Inflammatory macrophage treated with lipopolysaccharide for 1 hour (primary cell): Measurements from ENCODE around the gene RTBDN.

Source experiments
- DNase-seq, 2 donors: peaks; one replicate each; pipeline ENCODE4 v3.0.0-alpha.2; 2020 to 2022

RTBDN gene

DNA sequence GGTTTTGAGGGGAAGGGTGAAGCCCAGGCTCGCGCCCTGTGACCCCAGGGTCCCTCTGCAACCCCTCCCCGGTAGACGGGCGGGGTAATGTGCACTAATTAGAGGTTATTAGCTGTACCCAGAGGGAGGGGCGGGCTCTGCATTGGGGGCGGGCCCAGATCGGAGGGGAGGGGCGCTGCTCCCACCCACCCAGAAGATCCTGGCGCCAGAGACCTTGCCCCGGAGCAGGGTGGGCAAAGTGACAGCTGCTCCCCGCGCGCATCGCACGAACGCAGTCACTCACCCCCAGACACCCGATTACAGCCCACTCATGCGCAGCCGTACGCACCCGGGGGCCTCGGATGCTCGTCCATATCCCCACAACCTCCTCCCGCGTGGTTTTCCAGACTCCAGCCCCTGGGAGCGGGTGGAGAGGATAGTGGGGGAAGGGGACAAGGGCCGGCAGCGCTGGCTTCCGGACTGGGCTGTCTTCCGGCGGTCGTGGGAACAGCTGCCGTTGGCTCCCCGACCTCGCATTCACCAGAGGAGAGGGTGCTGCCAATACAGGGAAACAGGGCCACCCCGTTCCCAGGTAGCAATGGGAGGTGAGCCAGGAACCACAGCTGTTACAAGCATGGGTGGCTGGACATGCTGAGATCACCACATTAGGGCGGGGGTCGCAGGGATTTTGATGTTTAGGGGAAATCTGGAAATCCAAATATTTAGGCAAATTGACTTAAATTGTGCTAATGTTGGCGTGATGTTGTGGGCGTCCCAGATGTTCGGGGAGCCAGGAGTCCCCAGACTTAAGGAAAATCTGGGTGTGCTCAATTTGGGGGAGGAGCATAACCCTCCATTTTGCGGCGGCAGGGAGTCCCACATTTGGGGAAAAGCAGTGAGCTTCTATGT is 56.1 kb downstream of the RTBDN start:
- DNase-seq: no peak

DNA sequence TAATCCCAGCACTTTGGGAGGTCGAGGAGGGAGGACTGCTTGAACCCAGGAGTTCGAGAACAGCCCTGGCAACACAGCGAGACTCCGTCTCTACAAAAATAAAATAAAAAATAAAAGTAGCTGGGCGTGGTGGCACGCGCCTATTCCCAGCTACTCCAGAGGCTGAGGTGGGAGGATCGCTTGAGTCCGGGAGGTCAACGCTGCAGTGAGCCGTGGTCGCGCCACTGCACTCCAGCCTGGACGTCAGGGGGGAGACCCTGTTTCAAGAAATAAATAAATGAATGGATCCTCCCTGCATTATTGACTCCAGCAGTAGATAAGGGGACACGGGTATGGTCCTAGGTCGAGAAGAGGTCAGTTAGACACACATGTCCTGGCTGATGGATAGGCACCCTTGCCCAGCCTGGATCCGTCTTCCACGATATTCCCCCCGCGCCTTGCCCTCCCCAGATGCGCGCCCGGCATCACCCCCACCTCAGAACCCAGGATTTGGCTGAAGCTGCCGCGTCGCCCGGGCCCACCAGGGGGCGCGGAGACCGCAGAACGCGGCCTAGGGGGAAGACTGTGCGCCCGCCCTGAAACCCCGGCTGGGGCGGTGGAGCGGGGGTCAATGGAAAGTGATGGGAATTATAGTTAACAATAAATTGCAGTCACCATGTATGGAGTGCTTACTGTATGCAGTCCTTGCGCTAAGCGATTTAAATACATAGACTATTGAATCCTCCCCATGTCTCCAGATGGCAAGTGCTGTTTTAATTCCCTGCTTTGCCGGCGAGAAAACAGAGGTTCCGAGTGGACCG is 57.0 kb downstream of the RTBDN start:
- DNase-seq: peak; percentile 57 to 91
